Caco-2 (cell line): Measurements from ENCODE around the gene PPP2R2D. TPM values are rescaled to one million over a fixed set of nuclear protein-coding genes. Genes with fewer than 3 reads are reported as not detected.

ENCODE experiments used
- BruUV-seq: library from RNA; stranded (reverse); fragments of 400-500 nt; replicated peaks from 2 replicates; lab custom pipeline; 2021; lab: Mats Ljungman, UMichigan
- CTCF ChIA-PET: fragments of 300-600 bp; sonication (Branson Sonifier 250); formaldehyde crosslinking; loops from one replicate; lab custom pipeline; 2022; ENCODE audit warnings: antibody characterized with exemption; lab: Charles Lee
- POLR2A ChIA-PET: fragments of 300-600 bp; sonication (Branson Sonifier 250); formaldehyde crosslinking; loops from one replicate; lab custom pipeline; 2022; ENCODE audit warnings: antibody characterized with exemption; lab: Charles Lee
- DNase-seq, 2 experiments: peaks; one replicate each; pipeline versions ENCODE4 v3.0.0 to v3.0.0-alpha.2; 2020 to 2022
- H3K27me3 ChIP-seq: replicated peaks from 2 replicates; pipeline ENCODE4 v1.6.0; 2011; ENCODE audit warnings: low read length; ENCODE audit not compliant: control insufficient read depth, insufficient read depth
- H3K36me3 ChIP-seq: 2 replicates; pipeline ENCODE4 v1.5.1; 2011; ENCODE audit warnings: low read length; ENCODE audit not compliant: control insufficient read depth, insufficient read depth
- H3K4me1 ChIP-seq: fragments of 250-450 bp; sonication (Bioruptor Pico); 2 replicates; pipeline ENCODE4 v1.5.1; 2020; ENCODE audit warnings: mild to moderate bottlenecking
- H3K4me3 ChIP-seq: 2 replicates; pipeline ENCODE4 v1.5.1; 2011; ENCODE audit warnings: low read depth, mild to moderate bottlenecking, control low read depth, low read length
- H3K9me3 ChIP-seq: fragments of 250-450 bp; sonication (Bioruptor Pico); 2 replicates; pipeline ENCODE4 v1.5.1; 2020; ENCODE audit warnings: mild to moderate bottlenecking, moderate library complexity
- H3K27ac Mint-ChIP-seq: one replicate; pipeline ENCODE4 v1.8.0; 2022; ENCODE audit warnings: mixed read lengths; ENCODE audit not compliant: unreplicated experiment
- H3K27me3 Mint-ChIP-seq: one replicate; pipeline ENCODE4 v1.8.0; 2022; ENCODE audit warnings: mixed read lengths; ENCODE audit not compliant: insufficient read depth, unreplicated experiment
- H3K36me3 Mint-ChIP-seq: one replicate; pipeline ENCODE4 v1.8.0; 2022; ENCODE audit warnings: mild to moderate bottlenecking, mixed read lengths; ENCODE audit not compliant: insufficient read depth, unreplicated experiment
- H3K4me1 Mint-ChIP-seq: one replicate; pipeline ENCODE4 v1.8.0; 2022; ENCODE audit warnings: low read depth, mixed read lengths; ENCODE audit not compliant: unreplicated experiment
- H3K4me3 Mint-ChIP-seq: one replicate; pipeline ENCODE4 v1.8.0; 2022; ENCODE audit warnings: mild to moderate bottlenecking, moderate library complexity, mixed read lengths; ENCODE audit not compliant: unreplicated experiment
- H3K9me3 Mint-ChIP-seq: one replicate; pipeline ENCODE4 v1.8.0; 2022; ENCODE audit warnings: mixed read lengths; ENCODE audit not compliant: unreplicated experiment
- CTCF ChIP-seq, 2 experiments: fragments of 200-600 bp in 1 of 2; IDR thresholded peaks; 1 replicate in 1 of 2; 2 replicates in 1 of 2; pipeline versions ENCODE4 v1.5.1 to v1.8.0; 2011 to 2022; ENCODE audit warnings: antibody characterized with exemption in 1 of 2, control low read depth in 1 of 2, inconsistent platforms in 1 of 2, low read depth in 1 of 2, low read length in 1 of 2, mild to moderate bottlenecking in 1 of 2, moderate library complexity in 1 of 2; ENCODE audit not compliant: insufficient read depth in 1 of 2, severe bottlenecking in 1 of 2, unreplicated experiment in 1 of 2
- intact Hi-C: fragments of 100-400 bp; cut with micrococcal nuclease; formaldehyde crosslinking; loops from one replicate; pipeline ENCODE4 v1.10.0; 2022; ENCODE audit not compliant: unreplicated experiment
- total RNA-seq: library from RNA; stranded (reverse); gene quantifications from 2 replicates; pipeline ENCODE4 v1.2.3, GENCODE V29; 2022

The PPP2R2D gene
- total RNA-seq, 1 experiment from 2014 or later, result 34.4 TPM

- no peaks in the 10 kb centered on the region for H3K4me1 Mint-ChIP-seq
Observed at GRCh38 chr10:131979336-131979735, 78.5 kb downstream of the PPP2R2D start.

GRCh38 chr10:131979821-131980270 is 79.0 kb downstream of the PPP2R2D start:
- CTCF ChIA-PET, result no interaction called here
- Mint-ChIP-seq H3K36me3 (peaks cover 24% of the 10 kb centered on the region), H3K9me3 (no peaks in the 10 kb centered on the region), H3K4me3 (no peak overlapping the region), H3K27ac (no peak overlapping the region), H3K4me1 (no peaks in the 10 kb centered on the region), H3K27me3 (no peaks in the 10 kb centered on the region)
- Histone ChIP-seq H3K4me3 (peak overlapping the region; percentile 9; the same call in 1 of the 2 replicates), H3K4me1 (no peaks in the 10 kb centered on the region), H3K27me3 (no peaks in the 10 kb centered on the region), H3K9me3 (no peaks in the 10 kb centered on the region), H3K36me3 (no peaks in the 10 kb centered on the region)
- DNase-seq, result no peak
- intact Hi-C loops, result loop anchor here (10.0 kb wide), 1 partner anchor 165 kb away; no protein-coding TSS in a partner anchor
- TF ChIP-seq CTCF (IDR thresholded peaks at IDR 0.05; ENCODE audit: insufficient read depth in 1 of 2, low read depth in 1 of 2, low read length in 1 of 2, severe bottlenecking in 1 of 2, unreplicated experiment in 1 of 2), result no peak
- POLR2A ChIA-PET, result no interaction called here
- BruUV-seq, result no TSS peak

More at GRCh38 chr10:131979336-131979735, 78.5 kb downstream of the PPP2R2D start:
- no peaks in the 10 kb centered on the region for H3K9me3 Mint-ChIP-seq
- CTCF ChIA-PET, result no interaction called here
- Histone ChIP-seq H3K27me3 (no peaks in the 10 kb centered on the region), H3K4me1 (no peaks in the 10 kb centered on the region), H3K4me3 (no peak overlapping the region), H3K9me3 (no peaks in the 10 kb centered on the region), H3K36me3 (no peaks in the 10 kb centered on the region)
- intact Hi-C loops, result no loop called here
- POLR2A ChIA-PET, result no interaction called here
- no peak overlapping the region for H3K27ac Mint-ChIP-seq
- H3K36me3 Mint-ChIP-seq, result peaks cover 24% of the 10 kb centered on the region
- DNase-seq, result no peak
- no peak overlapping the region for H3K4me3 Mint-ChIP-seq
- no peaks in the 10 kb centered on the region for H3K27me3 Mint-ChIP-seq
- no peak for TF ChIP-seq CTCF (IDR thresholded peaks at IDR 0.05; ENCODE audit: insufficient read depth in 1 of 2, low read depth in 1 of 2, low read length in 1 of 2, severe bottlenecking in 1 of 2, unreplicated experiment in 1 of 2)
- BruUV-seq, result no TSS peak

- DNase-seq, result no peak
- no peak overlapping the region for H3K4me3 Mint-ChIP-seq
- Histone ChIP-seq H3K36me3 (no peaks in the 10 kb centered on the region), H3K4me1 (no peaks in the 10 kb centered on the region), H3K27me3 (no peaks in the 10 kb centered on the region), H3K4me3 (peak overlapping the region; percentile 78), H3K9me3 (no peaks in the 10 kb centered on the region)
- TF ChIP-seq CTCF (IDR thresholded peaks at IDR 0.05; ENCODE audit: insufficient read depth in 1 of 2, low read depth in 1 of 2, low read length in 1 of 2, severe bottlenecking in 1 of 2, unreplicated experiment in 1 of 2), result no peak
- no peaks in the 10 kb centered on the region for H3K9me3 Mint-ChIP-seq
- no peak overlapping the region for H3K27ac Mint-ChIP-seq
- intact Hi-C loops, result loop anchor here (10.0 kb wide), 1 partner anchor 164 kb away; no protein-coding TSS in a partner anchor
- no peaks in the 10 kb centered on the region for H3K27me3 Mint-ChIP-seq
- ChIA-PET CTCF (interaction anchor here (1.7 kb wide), 1 partner anchor 43 kb away, joined by 16 read pairs; no protein-coding TSS in a partner anchor), POLR2A (no interaction called here)
- H3K4me1 Mint-ChIP-seq, result no peaks in the 10 kb centered on the region
- no TSS peak for BruUV-seq
- H3K36me3 Mint-ChIP-seq, result peaks cover 24% of the 10 kb centered on the region
Observed at GRCh38 chr10:131980321-131980720, 79.5 kb downstream of the PPP2R2D start.
